Measurements from ENCODE around the gene PRSS2. TPM values are rescaled to one million over a fixed set of nuclear protein-coding genes. Genes with fewer than 3 reads are reported as not detected.
A peak's percentile ranks its signal among the peaks of the same experiment; 100 is the strongest.

PRSS2 gene
- total RNA-seq, 4 donors from 2014 or later = 0.39 TPM; not detected in 3

GRCh38 chr7:142808461-142808801 lies 37.7 kb downstream of the PRSS2 start:
- DNase-seq (ENCODE audit: extremely low spot score) = no peak
- TF ChIP-seq EP300 (IDR thresholded peaks at IDR 0.05) = no peak
- TF ChIP-seq, protein P1, sequence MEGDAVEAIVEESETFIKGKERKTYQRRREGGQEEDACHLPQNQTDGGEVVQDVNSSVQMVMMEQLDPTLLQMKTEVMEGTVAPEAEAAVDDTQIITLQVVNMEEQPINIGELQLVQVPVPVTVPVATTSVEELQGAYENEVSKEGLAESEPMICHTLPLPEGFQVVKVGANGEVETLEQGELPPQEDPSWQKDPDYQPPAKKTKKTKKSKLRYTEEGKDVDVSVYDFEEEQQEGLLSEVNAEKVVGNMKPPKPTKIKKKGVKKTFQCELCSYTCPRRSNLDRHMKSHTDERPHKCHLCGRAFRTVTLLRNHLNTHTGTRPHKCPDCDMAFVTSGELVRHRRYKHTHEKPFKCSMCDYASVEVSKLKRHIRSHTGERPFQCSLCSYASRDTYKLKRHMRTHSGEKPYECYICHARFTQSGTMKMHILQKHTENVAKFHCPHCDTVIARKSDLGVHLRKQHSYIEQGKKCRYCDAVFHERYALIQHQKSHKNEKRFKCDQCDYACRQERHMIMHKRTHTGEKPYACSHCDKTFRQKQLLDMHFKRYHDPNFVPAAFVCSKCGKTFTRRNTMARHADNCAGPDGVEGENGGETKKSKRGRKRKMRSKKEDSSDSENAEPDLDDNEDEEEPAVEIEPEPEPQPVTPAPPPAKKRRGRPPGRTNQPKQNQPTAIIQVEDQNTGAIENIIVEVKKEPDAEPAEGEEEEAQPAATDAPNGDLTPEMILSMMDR (IDR thresholded peaks at IDR 0.05) = no peak
- no peak for TF ChIP-seq POLR2A (IDR thresholded peaks at IDR 0.05; ENCODE audit: low read depth)
- no peak for TF ChIP-seq POLR2AphosphoS5 (IDR thresholded peaks at IDR 0.05)
- H3K27ac ChIP-seq (replicated peaks in 1 of 4) = no peak overlapping the region

DNA sequence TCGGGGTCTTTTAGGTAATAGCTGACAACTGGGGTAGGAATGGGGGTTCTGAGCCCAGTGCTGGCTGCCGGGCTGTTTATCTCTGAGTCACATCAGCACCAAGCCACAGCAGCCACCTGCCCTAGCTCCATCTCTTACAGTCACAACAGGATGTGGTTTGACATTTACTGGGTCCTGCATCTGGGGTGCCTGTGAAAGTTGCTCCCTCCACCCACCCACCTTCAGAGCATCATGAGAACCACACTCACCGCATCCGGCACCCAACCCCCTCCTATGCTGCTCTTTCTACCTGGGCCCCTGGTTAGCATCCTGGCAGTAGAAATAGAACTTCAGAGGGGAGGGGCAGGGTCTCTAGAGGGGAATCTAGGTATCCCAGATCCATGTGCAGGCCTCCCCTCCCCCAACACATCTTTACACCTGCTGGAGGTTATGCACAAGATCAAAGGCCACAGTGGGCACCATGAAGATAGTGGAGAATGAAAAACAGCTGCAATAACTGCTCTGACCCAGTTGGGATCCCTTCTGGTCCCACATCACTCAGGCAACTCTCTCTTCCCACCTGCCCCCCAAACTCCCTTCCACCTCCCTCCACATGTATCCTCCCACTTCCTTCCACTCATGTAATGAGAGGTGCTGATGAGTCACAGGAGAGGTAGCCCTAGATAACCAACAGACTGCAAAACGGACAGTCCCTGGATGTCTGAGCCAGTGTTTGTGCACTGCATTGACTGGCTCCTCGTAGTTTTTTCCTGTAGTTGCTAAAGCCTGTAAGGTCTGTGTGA lies 38.2 kb downstream of the PRSS2 start:
- H3K4me1 ChIP-seq = no peaks in the 10 kb centered on the region
- no peak for DNase-seq (ENCODE audit: extremely low spot score)
- peaks cover 0 to 64% (median 8%) of the 10 kb centered on the region in 4 donors for H3K27me3 ChIP-seq
- intact Hi-C loops (cut with DNase I) = no loop called here
- H3K36me3 ChIP-seq = no peaks in the 10 kb centered on the region
- no peak overlapping the region for H3K27ac ChIP-seq (replicated peaks in 1 of 4)
- TF ChIP-seq, protein P1 (IDR thresholded peaks at IDR 0.05) = no peak
- TF ChIP-seq POLR2AphosphoS5 (IDR thresholded peaks at IDR 0.05) (no peak), POLR2A (IDR thresholded peaks at IDR 0.05; ENCODE audit: low read depth) (no peak), EP300 (IDR thresholded peaks at IDR 0.05) (no peak)
- WGBS = 62% methylated on average over 5 of the region's 6 CpGs
- no peaks in the 10 kb centered on the region for H3K9me3 ChIP-seq
- H3K4me3 ChIP-seq = no peak overlapping the region

More at GRCh38 chr7:142808461-142808801, 37.7 kb downstream of the PRSS2 start:
- Histone ChIP-seq H3K4me1 (no peaks in the 10 kb centered on the region), H3K4me3 (no peak overlapping the region), H3K36me3 (no peaks in the 10 kb centered on the region), H3K27me3 (peaks cover 0 to 61% (median 8%) of the 10 kb centered on the region in 4 donors), H3K9me3 (no peaks in the 10 kb centered on the region)
- intact Hi-C loops (cut with DNase I) = no loop called here

DNA sequence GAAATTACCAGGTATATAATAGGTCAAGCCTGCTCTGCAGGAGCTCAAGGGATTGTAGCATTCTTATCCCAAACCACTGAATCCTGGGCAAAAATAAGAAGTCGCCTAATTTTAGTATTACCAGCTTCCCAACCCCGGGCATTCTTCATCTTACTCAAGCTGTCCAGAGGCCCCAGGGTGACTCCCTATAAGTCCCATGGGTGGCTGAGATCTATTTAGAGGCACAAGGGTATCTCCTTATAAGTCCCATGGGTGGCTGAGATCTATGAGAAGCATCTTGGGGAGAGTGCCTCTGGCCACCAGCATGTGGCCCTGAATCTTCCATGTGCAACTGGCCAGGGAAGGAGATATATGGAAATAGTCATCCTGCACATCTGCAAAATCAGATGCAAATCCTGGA lies 38.9 kb downstream of the PRSS2 start:
- intact Hi-C loops (cut with DNase I) = no loop called here
- WGBS = 93% methylated on average over 2 of the region's 2 CpGs
- Histone ChIP-seq H3K4me1 (no peaks in the 10 kb centered on the region), H3K9me3 (no peaks in the 10 kb centered on the region), H3K27ac (replicated peaks in 1 of 4) (no peak overlapping the region), H3K4me3 (no peak overlapping the region), H3K27me3 (peaks cover 0 to 64% (median 8%) of the 10 kb centered on the region in 4 donors), H3K36me3 (no peaks in the 10 kb centered on the region)
- no peak for TF ChIP-seq POLR2AphosphoS5 (IDR thresholded peaks at IDR 0.05)
- TF ChIP-seq EP300 (IDR thresholded peaks at IDR 0.05) = no peak
- no peak for TF ChIP-seq POLR2A (IDR thresholded peaks at IDR 0.05; ENCODE audit: low read depth)
- DNase-seq (ENCODE audit: extremely low spot score) = no peak

DNA sequence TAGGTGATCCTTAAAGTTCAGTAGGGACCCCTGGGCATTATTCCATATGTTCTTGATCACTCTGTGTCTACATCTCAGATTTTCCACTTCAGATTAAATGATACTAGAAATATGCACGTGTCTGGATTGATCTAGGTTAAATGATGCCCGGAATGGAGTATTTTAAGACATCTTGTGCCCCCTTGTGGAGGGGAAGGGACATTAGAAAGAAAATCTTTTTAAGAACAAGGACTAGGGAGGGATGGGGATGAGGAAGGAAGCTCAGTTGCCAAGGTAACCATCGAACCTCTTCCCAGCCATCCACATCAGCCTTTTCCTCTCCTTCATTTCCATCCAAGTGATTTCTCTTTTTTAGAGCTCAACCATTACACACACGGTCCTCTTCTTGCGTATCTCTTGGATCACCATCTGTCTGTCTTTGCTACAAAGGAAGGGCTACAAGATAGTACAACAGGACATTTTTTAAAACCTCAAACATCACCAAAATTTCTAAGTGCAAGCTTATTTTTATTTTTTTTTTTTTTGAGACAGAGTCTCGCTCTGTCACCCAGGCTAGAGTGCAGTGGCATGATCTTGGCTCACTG lies 40.5 kb downstream of the PRSS2 start:
- Histone ChIP-seq H3K27me3 (peaks cover 0 to 60% (median 8%) of the 10 kb centered on the region in 4 donors), H3K36me3 (no peaks in the 10 kb centered on the region), H3K9me3 (no peaks in the 10 kb centered on the region), H3K27ac (replicated peaks in 1 of 4) (no peak overlapping the region), H3K4me3 (no peak overlapping the region), H3K4me1 (no peaks in the 10 kb centered on the region)
- intact Hi-C loops (cut with DNase I) = no loop called here
- no peak for DNase-seq (ENCODE audit: extremely low spot score)
- TF ChIP-seq EP300 (IDR thresholded peaks at IDR 0.05) (no peak), POLR2AphosphoS5 (IDR thresholded peaks at IDR 0.05) (no peak), POLR2A (IDR thresholded peaks at IDR 0.05; ENCODE audit: low read depth) (no peak)
- TF ChIP-seq, protein P1 (IDR thresholded peaks at IDR 0.05) = peak; percentile 33 to 51 (median 39)
- WGBS = 35% methylated on average over 6 of the region's 6 CpGs

- TF ChIP-seq, protein P1 (IDR thresholded peaks at IDR 0.05) = no peak
- TF ChIP-seq POLR2A (IDR thresholded peaks at IDR 0.05; ENCODE audit: low read depth) = no peak
- no peak for TF ChIP-seq POLR2AphosphoS5 (IDR thresholded peaks at IDR 0.05)
- TF ChIP-seq EP300 (IDR thresholded peaks at IDR 0.05) = no peak
- Histone ChIP-seq H3K4me1 (no peaks in the 10 kb centered on the region), H3K9me3 (no peaks in the 10 kb centered on the region), H3K4me3 (no peak overlapping the region), H3K27me3 (peaks cover 0 to 62% (median 8%) of the 10 kb centered on the region in 4 donors), H3K36me3 (no peaks in the 10 kb centered on the region), H3K27ac (replicated peaks in 1 of 4) (no peak overlapping the region)
- DNase-seq (ENCODE audit: extremely low spot score) = no peak
- intact Hi-C loops (cut with DNase I) = no loop called here
- WGBS = 48% methylated on average over 7 of the region's 7 CpGs
These were observed 41.9 kb downstream of the PRSS2 start for GRCh38 chr7:142812437-142813215.
